ENCODE measurements around the gene EIF6. TPM values are rescaled to one million over a fixed set of nuclear protein-coding genes. Genes with fewer than 3 reads are reported as not detected.

Gene EIF6
- total and polyA plus RNA-seq, 4 donors = 60.8 to 160 (median 106) TPM

GRCh38 chr20:35269055-35269781, 15.4 kb downstream of the EIF6 start (continued):
- peak; percentile 85 for TF ChIP-seq CTCF (IDR thresholded peaks at IDR 0.05; ENCODE audit: low read depth, low read length, missing input control)

- H3K27me3 ChIP-seq (ENCODE audit: control insufficient read depth in 4 of 4, insufficient read depth in 4 of 4, low read length in 3 of 4) = no peaks in the 10 kb centered on the region
- H3K27ac ChIP-seq (ENCODE audit: low read depth in 1 of 2, low read length in 2 of 2) = no peak overlapping the region
- H3K36me3 ChIP-seq (ENCODE audit: control insufficient read depth in 4 of 4, insufficient read depth in 3 of 4, low read depth in 1 of 4, low read length in 3 of 4) = peaks cover 1 to 16% (median 6%) of the 10 kb centered on the region in 4 donors
- H3K9ac ChIP-seq (ENCODE audit: low read depth in 1 of 2, low read length in 2 of 2) = no peak overlapping the region
- no peak for TF ChIP-seq GABPA (IDR thresholded peaks at IDR 0.05 in 1 of 2, conservative IDR thresholded peaks at IDR 0.05 in 1 of 2)
- TF ChIP-seq FOXA1 (IDR thresholded peaks at IDR 0.05) = no peak
- TF ChIP-seq YY1 (IDR thresholded peaks at IDR 0.05) = no peak
- TF ChIP-seq JUND (IDR thresholded peaks at IDR 0.05) = no peak
- TF ChIP-seq ATF3 (IDR thresholded peaks at IDR 0.05) = no peak
- TF ChIP-seq CTCF (IDR thresholded peaks at IDR 0.05; ENCODE audit: low read depth, low read length, missing input control) = no peak
- no peak for TF ChIP-seq NR2F2 (IDR thresholded peaks at IDR 0.05)
- TF ChIP-seq MAX (IDR thresholded peaks at IDR 0.05) = no peak
- no peak for TF ChIP-seq ZBTB33 (IDR thresholded peaks at IDR 0.05)
- TF ChIP-seq TAF1 (conservative IDR thresholded peaks at IDR 0.05) = no peak
- TF ChIP-seq HNF4G (IDR thresholded peaks at IDR 0.05) = no peak
- TF ChIP-seq FOXA2 (IDR thresholded peaks at IDR 0.05) = no peak
- TF ChIP-seq EGR1 (IDR thresholded peaks at IDR 0.05; ENCODE audit: low read depth in 2 of 2) = no peak
- no peak for TF ChIP-seq SP1 (IDR thresholded peaks at IDR 0.05)
- 95% methylated on average over 16 of the region's 16 CpGs for WGBS
- no peak for DNase-seq (ENCODE audit: low spot score)
- H3K9me3 ChIP-seq (ENCODE audit: control insufficient read depth in 4 of 4, low read length in 3 of 4) = no peaks in the 10 kb centered on the region
- H3K4me3 ChIP-seq (ENCODE audit: low read depth in 1 of 3, low read length in 3 of 3) = no peak overlapping the region
- peaks cover 5 to 21% (median 14%) of the 10 kb centered on the region in 4 donors for H3K4me1 ChIP-seq (ENCODE audit: control insufficient read depth in 4 of 4, insufficient read depth in 4 of 4, low read length in 3 of 4)
These were observed 17.5 kb downstream of the EIF6 start for GRCh38 chr20:35267092-35267491.

Measured in liver (tissue), 9 donors.